Mesendoderm (in vitro differentiated cells): ENCODE results near the gene MEGF6.
"Not testable (repeated sequence)": the region's sequence is repeated elsewhere in the genome, so short reads cannot be mapped to it uniquely, and the experiment has no call there.

Experiments
- DNase-seq: peaks from one replicate; pipeline ENCODE4 v3.0.0; 2013
- H2AK5ac ChIP-seq: 2 replicates; pipeline ENCODE4 v1.6.1; 2013; ENCODE audit warnings: low read length, inconsistent platforms
- H2BK120ac ChIP-seq: 2 replicates; pipeline ENCODE4 v1.6.1; 2013; ENCODE audit warnings: low read depth, mild to moderate bottlenecking, low read length, moderate library complexity, mixed read lengths
- H2BK15ac ChIP-seq: replicated peaks from 2 replicates; pipeline ENCODE4 v1.6.1; 2013; ENCODE audit warnings: low read depth, mild to moderate bottlenecking, moderate library complexity
- H2BK5ac ChIP-seq: 2 replicates; pipeline ENCODE4 v1.6.1; 2013; ENCODE audit warnings: low read length, inconsistent platforms
- H3K18ac ChIP-seq: 2 replicates; pipeline ENCODE4 v1.6.1; 2013; ENCODE audit warnings: mild to moderate bottlenecking, low read length, mixed read lengths
- H3K23ac ChIP-seq: one replicate; pipeline ENCODE4 v1.6.1; 2013; ENCODE audit warnings: low read length
- H3K27ac ChIP-seq: 2 replicates; pipeline ENCODE4 v1.5.1; 2013; ENCODE audit warnings: low read depth, mild to moderate bottlenecking, inconsistent platforms, low read length, moderate library complexity
- H3K27me3 ChIP-seq: 2 replicates; pipeline ENCODE4 v1.6.1; 2013; ENCODE audit warnings: low read length, control low read depth, mild to moderate bottlenecking, inconsistent platforms; ENCODE audit not compliant: insufficient read depth, poor library complexity
- H3K36me3 ChIP-seq: 2 replicates; pipeline ENCODE4 v1.6.1; 2013; ENCODE audit warnings: low read length, inconsistent platforms; ENCODE audit not compliant: control insufficient read depth, insufficient read depth
- H3K4ac ChIP-seq: one replicate; pipeline ENCODE4 v1.6.1; 2013; ENCODE audit warnings: low read depth, mild to moderate bottlenecking, low read length, moderate library complexity
- H3K4me1 ChIP-seq: 2 replicates; pipeline ENCODE4 v1.6.1; 2013; ENCODE audit warnings: low read depth, low read length, inconsistent platforms; ENCODE audit not compliant: control insufficient read depth
- H3K4me2 ChIP-seq: 2 replicates; pipeline ENCODE4 v1.6.1; 2013; ENCODE audit warnings: low read length
- H3K4me3 ChIP-seq: 2 replicates; pipeline ENCODE4 v1.5.1; 2013; ENCODE audit warnings: mild to moderate bottlenecking, low read length
- H3K56ac ChIP-seq: one replicate; pipeline ENCODE4 v1.6.1; 2013; ENCODE audit warnings: low read length
- H3K79me1 ChIP-seq: 2 replicates; pipeline ENCODE4 v1.6.1; 2013; ENCODE audit warnings: low read length, inconsistent platforms
- H3K79me2 ChIP-seq: 2 replicates; pipeline ENCODE4 v1.6.1; 2013; ENCODE audit warnings: mild to moderate bottlenecking, low read length; ENCODE audit not compliant: control insufficient read depth, insufficient read depth
- H3K9ac ChIP-seq: 2 replicates; pipeline ENCODE4 v1.6.1; 2013; ENCODE audit warnings: low read length, inconsistent platforms
- H4K5ac ChIP-seq: one replicate; pipeline ENCODE4 v1.6.1; 2013; ENCODE audit warnings: low read length
- H4K8ac ChIP-seq: one replicate; pipeline ENCODE4 v1.6.1; 2013; ENCODE audit warnings: low read depth, mild to moderate bottlenecking, control low read depth, low read length, moderate library complexity
- WGBS: extraction: QIAGEN DNeasy Blood & Tissue Kit; methylation state at CpG from one replicate; pipeline ENCODE4 v1.1.7; 2013; ENCODE audit warnings: low lambda C conversion rate, missing lambda C conversion rate; ENCODE audit not compliant: insufficient coverage; ENCODE audit errors: extremely low coverage; 5-methylcytosine and 5-hydroxymethylcytosine counted together

The MEGF6 gene

GRCh38 chr1:3578433-3578805 lies 32.9 kb downstream of the MEGF6 start:
- Histone ChIP-seq H3K4me2 (no peak overlapping the region), H3K18ac (no peak overlapping the region), H3K27me3 (no peaks in the 10 kb centered on the region), H2AK5ac (no peak overlapping the region), H3K79me1 (no peaks in the 10 kb centered on the region), H3K36me3 (no peaks in the 10 kb centered on the region), H3K4me3 (no peak overlapping the region), H3K4me1 (no peaks in the 10 kb centered on the region), H2BK15ac (no peak overlapping the region), H3K79me2 (no peaks in the 10 kb centered on the region), H3K27ac (no peak overlapping the region), H2BK120ac (no peak overlapping the region), H3K4ac (no peak overlapping the region), H3K56ac (no peak overlapping the region), H4K5ac (no peak overlapping the region), H2BK5ac (no peak overlapping the region), H3K23ac (no peak overlapping the region), H4K8ac (no peak overlapping the region), H3K9ac (no peak overlapping the region)
- no peak for DNase-seq
- WGBS, result no CpG with 5 or more reads among the region's 8 CpGs

DNA sequence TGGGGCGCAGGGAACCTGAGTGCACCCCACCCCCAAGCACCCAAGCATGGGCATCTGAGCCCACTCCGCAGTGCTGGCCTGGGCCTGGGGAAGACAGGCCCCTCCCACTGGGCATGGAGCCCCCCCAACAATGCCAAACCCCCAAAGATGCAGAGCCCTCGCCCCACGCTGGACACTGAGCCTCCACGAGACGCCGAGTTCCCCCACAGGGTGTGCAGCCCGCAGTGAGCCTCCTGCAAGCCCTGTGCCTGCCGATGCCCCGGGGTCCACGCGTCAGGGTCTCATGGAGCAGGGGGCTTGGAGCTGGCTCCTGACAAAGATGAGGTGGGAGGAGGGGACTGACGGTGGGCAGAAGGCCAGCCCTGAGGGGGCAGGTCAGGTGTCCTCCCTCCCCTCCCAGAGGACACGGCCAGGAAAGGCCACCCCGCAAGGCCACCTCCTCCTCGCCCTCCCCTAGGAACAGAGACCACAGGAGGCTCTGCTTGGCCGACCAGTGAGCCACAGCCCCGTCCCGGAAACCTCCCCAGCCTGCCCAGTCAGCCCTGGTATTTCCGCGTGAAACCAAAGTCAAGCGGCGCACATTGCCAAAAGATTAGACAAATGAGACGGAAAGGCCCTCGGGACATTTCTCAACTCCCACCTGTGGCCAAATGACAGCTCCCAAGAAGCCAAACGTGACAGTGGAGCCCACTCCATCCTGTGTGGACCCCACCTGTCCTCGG lies 33.4 kb downstream of the MEGF6 start:
- no peak overlapping the region for H3K4me3 ChIP-seq

GRCh38 chr1:3577300-3577699 lies 34.0 kb downstream of the MEGF6 start:
- no CpG with 5 or more reads among the region's 7 CpGs for WGBS
- no peaks in the 10 kb centered on the region for H3K36me3 ChIP-seq
- H3K9ac ChIP-seq, result no peak overlapping the region
- no peak overlapping the region for H4K8ac ChIP-seq
- H2BK15ac ChIP-seq, result no peak overlapping the region
- H3K4ac ChIP-seq, result no peak overlapping the region
- no peaks in the 10 kb centered on the region for H3K79me2 ChIP-seq
- no peak overlapping the region for H3K27ac ChIP-seq
- no peak overlapping the region for H3K4me3 ChIP-seq
- no peaks in the 10 kb centered on the region for H3K27me3 ChIP-seq
- H3K4me1 ChIP-seq, result no peaks in the 10 kb centered on the region
- no peak overlapping the region for H3K56ac ChIP-seq
- no peaks in the 10 kb centered on the region for H3K79me1 ChIP-seq
- H2BK120ac ChIP-seq, result no peak overlapping the region
- no peak overlapping the region for H3K4me2 ChIP-seq
- no peak overlapping the region for H3K23ac ChIP-seq
- H2AK5ac ChIP-seq, result no peak overlapping the region
- no peak for DNase-seq
- no peak overlapping the region for H3K18ac ChIP-seq
- no peak overlapping the region for H4K5ac ChIP-seq
- H2BK5ac ChIP-seq, result no peak overlapping the region

More for the DNA sequence above, 33.4 kb downstream of the MEGF6 start:
- Histone ChIP-seq H3K56ac (no peak overlapping the region), H3K27ac (no peak overlapping the region), H3K27me3 (no peaks in the 10 kb centered on the region), H3K18ac (no peak overlapping the region), H3K4me2 (no peak overlapping the region), H3K4ac (no peak overlapping the region), H2BK15ac (no peak overlapping the region), H3K9ac (no peak overlapping the region), H4K8ac (no peak overlapping the region), H3K4me1 (no peaks in the 10 kb centered on the region), H3K79me2 (no peaks in the 10 kb centered on the region), H2BK5ac (no peak overlapping the region), H3K36me3 (no peaks in the 10 kb centered on the region), H3K79me1 (no peaks in the 10 kb centered on the region), H3K23ac (no peak overlapping the region), H4K5ac (no peak overlapping the region), H2BK120ac (no peak overlapping the region), H2AK5ac (no peak overlapping the region)
- no CpG with 5 or more reads among the region's 27 CpGs for WGBS
- no peak for DNase-seq

DNA sequence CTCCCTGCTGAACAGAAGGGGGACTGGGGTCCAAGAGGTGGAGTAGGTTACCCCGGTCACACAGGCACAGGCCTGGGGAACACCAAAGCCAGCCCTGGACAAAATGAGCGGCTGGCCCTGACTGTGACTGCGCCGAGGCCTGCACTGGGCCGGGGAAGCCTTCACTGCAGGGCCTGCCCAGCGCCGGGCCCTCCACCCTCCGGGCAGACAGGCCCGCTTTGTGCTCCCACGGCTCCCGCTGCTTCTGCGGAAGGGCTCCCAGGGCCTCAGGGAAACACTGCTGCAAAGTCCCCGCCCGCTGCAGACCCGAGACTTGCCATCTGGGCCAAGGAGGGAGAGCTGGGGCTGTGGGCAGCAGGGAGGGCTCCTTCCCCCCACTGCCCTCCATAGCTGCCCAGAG lies 35.3 kb downstream of the MEGF6 start:
- no peak overlapping the region for H2BK15ac ChIP-seq
- H3K4me3 ChIP-seq, result no peak overlapping the region
- WGBS, result no CpG with 5 or more reads among the region's 15 CpGs
- H3K4me1 ChIP-seq, result no peaks in the 10 kb centered on the region
- no peak overlapping the region for H3K4ac ChIP-seq
- no peak for DNase-seq
- no peak overlapping the region for H3K9ac ChIP-seq
- no peak overlapping the region for H3K4me2 ChIP-seq
- H3K27me3 ChIP-seq, result no peaks in the 10 kb centered on the region
- H3K79me1 ChIP-seq, result no peaks in the 10 kb centered on the region
- H3K18ac ChIP-seq, result no peak overlapping the region
- no peaks in the 10 kb centered on the region for H3K36me3 ChIP-seq
- no peak overlapping the region for H3K27ac ChIP-seq
- no peak overlapping the region for H4K8ac ChIP-seq
- no peak overlapping the region for H2BK5ac ChIP-seq
- no peak overlapping the region for H3K56ac ChIP-seq
- H3K23ac ChIP-seq, result no peak overlapping the region
- H2BK120ac ChIP-seq, result no peak overlapping the region
- H2AK5ac ChIP-seq, result no peak overlapping the region
- H3K79me2 ChIP-seq, result no peaks in the 10 kb centered on the region
- no peak overlapping the region for H4K5ac ChIP-seq

DNA sequence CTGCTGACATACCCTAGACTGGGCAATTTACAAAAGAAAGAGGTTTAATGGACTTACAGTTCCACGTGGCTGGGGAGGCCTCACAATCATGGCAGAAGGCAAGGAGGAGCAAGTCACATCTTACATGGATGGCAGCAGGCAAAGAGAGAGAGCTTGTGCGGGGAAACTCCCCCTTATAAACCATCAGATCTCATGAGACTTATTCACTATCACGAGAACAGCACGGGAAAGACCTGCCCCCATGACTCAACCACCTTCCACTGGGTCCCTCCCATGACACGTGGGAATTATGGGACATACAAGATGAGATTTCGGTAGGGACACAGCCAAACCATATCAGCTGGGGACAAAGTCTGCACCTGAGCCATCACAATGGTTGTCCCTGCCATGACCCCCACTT lies 35.8 kb downstream of the MEGF6 start:
- H3K9ac ChIP-seq, H3K4me3 ChIP-seq, H3K79me2 ChIP-seq, H4K5ac ChIP-seq, H2BK15ac ChIP-seq, H3K18ac ChIP-seq, H3K27ac ChIP-seq, H3K4me1 ChIP-seq, H2AK5ac ChIP-seq, H3K4me2 ChIP-seq, H2BK120ac ChIP-seq, H3K27me3 ChIP-seq, H4K8ac ChIP-seq, H2BK5ac ChIP-seq, H3K36me3 ChIP-seq, DNase-seq, H3K23ac ChIP-seq, H3K79me1 ChIP-seq, H3K56ac ChIP-seq, H3K4ac ChIP-seq: not testable (repeated sequence)
- WGBS, result no CpG with 5 or more reads among the region's 6 CpGs

DNA sequence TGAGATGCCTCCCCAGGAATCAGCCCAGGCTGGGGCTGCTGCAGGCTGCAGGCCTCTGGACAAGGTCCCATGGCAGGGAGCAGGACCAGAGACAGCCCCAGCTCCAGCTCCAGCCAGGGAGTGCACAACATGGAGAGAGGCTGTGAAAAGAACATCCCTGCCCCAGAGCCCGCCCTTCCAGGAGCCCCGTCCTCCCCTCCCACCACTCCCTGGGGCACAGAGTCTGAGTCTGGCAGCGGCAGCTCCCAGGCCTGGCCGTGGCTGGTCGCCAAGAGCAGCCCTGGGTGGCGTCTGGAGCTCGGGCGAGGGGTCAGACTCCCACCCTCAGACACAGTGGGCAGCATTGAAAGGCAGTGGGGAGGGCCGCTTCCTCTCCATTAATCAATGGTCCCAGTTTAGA lies 37.8 kb downstream of the MEGF6 start:
- H3K36me3 ChIP-seq, result no peaks in the 10 kb centered on the region
- H3K79me1 ChIP-seq, result no peaks in the 10 kb centered on the region
- H3K18ac ChIP-seq, result no peak overlapping the region
- no peak overlapping the region for H2BK5ac ChIP-seq
- no peak for DNase-seq
- no peak overlapping the region for H2AK5ac ChIP-seq
- no peaks in the 10 kb centered on the region for H3K4me1 ChIP-seq
- no peak overlapping the region for H3K4ac ChIP-seq
- no peak overlapping the region for H3K23ac ChIP-seq
- no peak overlapping the region for H2BK15ac ChIP-seq
- H4K8ac ChIP-seq, result no peak overlapping the region
- no peak overlapping the region for H3K27ac ChIP-seq
- H3K56ac ChIP-seq, result no peak overlapping the region
- no peaks in the 10 kb centered on the region for H3K27me3 ChIP-seq
- no peak overlapping the region for H3K9ac ChIP-seq
- H3K79me2 ChIP-seq, result no peaks in the 10 kb centered on the region
- no peak overlapping the region for H3K4me2 ChIP-seq
- no peak overlapping the region for H4K5ac ChIP-seq
- H2BK120ac ChIP-seq, result no peak overlapping the region
- no peak overlapping the region for H3K4me3 ChIP-seq
- WGBS, result no CpG with 5 or more reads among the region's 9 CpGs
